ENCODE data around the gene OTOF.

Gene OTOF

GRCh38 chr2:26486789-26487188, 8.9 kb upstream of the OTOF start:
- no peak for TF ChIP-seq EZH2phosphoT487 (IDR thresholded peaks at IDR 0.05; ENCODE audit: borderline replicate concordance)
- TF ChIP-seq CTCF (conservative IDR thresholded peaks at IDR 0.05; ENCODE audit: low read length), result no peak
- Histone ChIP-seq H3K9me2 (replicated peaks; ENCODE audit: low read depth, low read length) (no peaks in the 10 kb centered on the region), H3K4me1 (ENCODE audit: insufficient read depth, low read length, poor library complexity, severe bottlenecking) (no peaks in the 10 kb centered on the region), H3K4me2 (ENCODE audit: low read depth, low read length, poor library complexity, severe bottlenecking) (no peak overlapping the region), H3F3A (ENCODE audit: low read depth) (no peaks in the 10 kb centered on the region), H3K9me3 (ENCODE audit: insufficient read depth, low read depth, low read length) (no peaks in the 10 kb centered on the region), H3K9ac (ENCODE audit: low read depth, low read length, poor library complexity, severe bottlenecking) (no peak overlapping the region), H4K20me1 (ENCODE audit: insufficient read depth, low read length, poor library complexity, severe bottlenecking) (no peaks in the 10 kb centered on the region), H3K4me3 (ENCODE audit: low read length, poor library complexity, severe bottlenecking) (no peak overlapping the region), H2AFZ (ENCODE audit: low read length) (no peak overlapping the region), H3K36me3 (ENCODE audit: insufficient read depth, low read length) (no peaks in the 10 kb centered on the region), H3K79me2 (ENCODE audit: insufficient read depth, low read length) (no peaks in the 10 kb centered on the region), H3K27me3 (ENCODE audit: insufficient read depth, low read length, poor library complexity, severe bottlenecking) (no peaks in the 10 kb centered on the region)

DNA sequence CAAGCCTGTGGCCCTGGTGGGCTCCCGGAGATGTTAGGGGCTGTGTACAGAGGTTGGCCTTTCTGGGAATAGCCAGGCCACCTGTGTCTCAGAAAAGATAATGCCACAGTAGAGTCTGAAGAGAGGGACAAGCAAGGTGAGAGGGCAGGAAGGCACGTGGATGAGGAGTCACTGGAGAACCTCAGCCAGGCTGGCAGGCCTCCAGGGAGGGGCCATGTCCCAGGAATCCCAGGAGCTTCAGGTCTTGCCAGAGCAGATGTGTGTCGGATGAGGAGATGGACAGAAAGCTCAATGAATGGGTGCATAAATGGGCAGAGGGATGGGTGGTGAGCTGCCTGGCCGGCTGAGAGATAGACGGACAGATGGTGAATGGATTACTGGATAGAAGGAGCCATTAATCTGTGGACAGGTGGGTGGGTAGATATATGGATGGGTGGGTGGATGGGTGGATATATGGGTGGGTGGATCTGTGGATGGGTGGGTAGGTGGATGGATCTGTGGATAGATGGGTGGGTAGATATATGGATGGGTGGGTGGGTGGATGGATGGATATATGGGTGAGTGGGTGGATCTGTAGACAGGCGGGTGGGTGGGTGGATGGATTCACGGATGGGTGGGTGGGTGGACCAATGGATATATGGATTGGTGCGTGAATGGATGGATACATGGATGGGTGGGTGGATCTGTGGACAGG, 7.9 kb upstream of the OTOF start:
- Histone ChIP-seq H3K79me2 (ENCODE audit: insufficient read depth, low read length) (no peaks in the 10 kb centered on the region), H3K4me3 (ENCODE audit: low read length, poor library complexity, severe bottlenecking) (no peak overlapping the region), H3F3A (ENCODE audit: low read depth) (no peaks in the 10 kb centered on the region), H3K27me3 (ENCODE audit: insufficient read depth, low read length, poor library complexity, severe bottlenecking) (no peaks in the 10 kb centered on the region), H2AFZ (ENCODE audit: low read length) (no peak overlapping the region), H3K4me1 (ENCODE audit: insufficient read depth, low read length, poor library complexity, severe bottlenecking) (no peaks in the 10 kb centered on the region), H3K9me2 (replicated peaks; ENCODE audit: low read depth, low read length) (no peaks in the 10 kb centered on the region), H3K4me2 (ENCODE audit: low read depth, low read length, poor library complexity, severe bottlenecking) (no peak overlapping the region), H3K9me3 (ENCODE audit: insufficient read depth, low read depth, low read length) (no peaks in the 10 kb centered on the region), H3K36me3 (ENCODE audit: insufficient read depth, low read length) (no peaks in the 10 kb centered on the region), H4K20me1 (ENCODE audit: insufficient read depth, low read length, poor library complexity, severe bottlenecking) (no peaks in the 10 kb centered on the region), H3K9ac (ENCODE audit: low read depth, low read length, poor library complexity, severe bottlenecking) (no peak overlapping the region)
- TF ChIP-seq CTCF (conservative IDR thresholded peaks at IDR 0.05; ENCODE audit: low read length) (no peak), EZH2phosphoT487 (IDR thresholded peaks at IDR 0.05; ENCODE audit: borderline replicate concordance) (no peak)

DNA sequence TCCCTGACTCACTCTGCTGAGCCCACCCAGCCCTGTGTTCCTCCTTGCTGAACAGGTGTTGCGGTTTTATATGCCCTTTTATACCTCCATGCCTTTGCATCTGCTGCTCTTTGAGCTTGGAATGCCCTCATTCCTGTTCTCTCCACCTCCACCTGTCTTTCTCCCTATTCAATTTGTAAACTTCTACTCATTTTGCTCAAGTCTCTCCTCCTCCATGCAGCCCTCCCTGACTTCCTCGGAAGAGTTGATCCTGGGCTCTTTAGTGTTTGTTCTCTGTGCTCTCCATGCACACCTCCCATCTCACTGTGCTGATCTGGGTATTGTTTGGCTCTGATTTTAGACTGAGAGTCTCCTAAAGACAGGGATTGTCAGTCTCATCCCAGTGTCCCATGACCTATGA, 7.2 kb upstream of the OTOF start:
- no peaks in the 10 kb centered on the region for H3K9me2 ChIP-seq (replicated peaks; ENCODE audit: low read depth, low read length)
- no peaks in the 10 kb centered on the region for H4K20me1 ChIP-seq (ENCODE audit: insufficient read depth, low read length, poor library complexity, severe bottlenecking)
- H3K36me3 ChIP-seq (ENCODE audit: insufficient read depth, low read length), result no peaks in the 10 kb centered on the region
- no peak overlapping the region for H3K4me3 ChIP-seq (ENCODE audit: low read length, poor library complexity, severe bottlenecking)
- H2AFZ ChIP-seq (ENCODE audit: low read length), result no peak overlapping the region
- no peaks in the 10 kb centered on the region for H3K4me1 ChIP-seq (ENCODE audit: insufficient read depth, low read length, poor library complexity, severe bottlenecking)
- no peaks in the 10 kb centered on the region for H3K9me3 ChIP-seq (ENCODE audit: insufficient read depth, low read depth, low read length)
- no peaks in the 10 kb centered on the region for H3K79me2 ChIP-seq (ENCODE audit: insufficient read depth, low read length)
- H3K27me3 ChIP-seq (ENCODE audit: insufficient read depth, low read length, poor library complexity, severe bottlenecking), result no peaks in the 10 kb centered on the region
- H3K9ac ChIP-seq (ENCODE audit: low read depth, low read length, poor library complexity, severe bottlenecking), result no peak overlapping the region
- H3K4me2 ChIP-seq (ENCODE audit: low read depth, low read length, poor library complexity, severe bottlenecking), result no peak overlapping the region
- no peak for TF ChIP-seq CTCF (conservative IDR thresholded peaks at IDR 0.05; ENCODE audit: low read length)
- no peak for TF ChIP-seq EZH2phosphoT487 (IDR thresholded peaks at IDR 0.05; ENCODE audit: borderline replicate concordance)
- H3F3A ChIP-seq (ENCODE audit: low read depth), result no peaks in the 10 kb centered on the region
